MM.1S (cell line): ENCODE data around the gene NCDN.

ENCODE experiments used
- DNase-seq: peaks from one replicate; pipeline ENCODE4 v3.0.0-alpha.2; 2015
- H2AFZ ChIP-seq: fragments of 300-600 bp; sonication (generic); 2 replicates; pipeline ENCODE4 v1.6.0; 2016; ENCODE audit warnings: antibody characterized with exemption, low read length
- H3F3A ChIP-seq: fragments of 300-600 bp; sonication (generic); 2 replicates; pipeline ENCODE4 v1.6.1; 2016; ENCODE audit warnings: mild to moderate bottlenecking, antibody characterized with exemption, low read length, moderate library complexity, mixed read lengths; ENCODE audit not compliant: insufficient read depth
- H3K27ac ChIP-seq: fragments of 300-600 bp; sonication (generic); 2 replicates; pipeline ENCODE4 v1.5.1; 2016; ENCODE audit warnings: mild to moderate bottlenecking, low read length
- H3K27me3 ChIP-seq: fragments of 300-600 bp; sonication (generic); replicated peaks from 2 replicates; pipeline ENCODE4 v1.6.0; 2016; ENCODE audit warnings: low read length; ENCODE audit not compliant: insufficient read depth
- H3K36me3 ChIP-seq: fragments of 300-600 bp; sonication (generic); replicated peaks from 2 replicates; pipeline ENCODE4 v1.6.1; 2016; ENCODE audit warnings: mild to moderate bottlenecking, low read length, mixed read lengths; ENCODE audit not compliant: insufficient read depth
- H3K4me1 ChIP-seq: fragments of 300-600 bp; sonication (generic); 2 replicates; pipeline ENCODE4 v1.6.1; 2016; ENCODE audit warnings: low read length, mixed read lengths
- H3K4me2 ChIP-seq: fragments of 300-600 bp; sonication (generic); 2 replicates; pipeline ENCODE4 v1.6.0; 2016; ENCODE audit warnings: low read depth, low read length
- H3K4me3 ChIP-seq: fragments of 300-600 bp; sonication (generic); 2 replicates; pipeline ENCODE4 v1.5.1; 2016; ENCODE audit warnings: low read length, mixed read lengths
- H3K79me2 ChIP-seq: fragments of 300-600 bp; sonication (generic); 2 replicates; pipeline ENCODE4 v1.6.1; 2016; ENCODE audit warnings: mixed run types, low read length, mixed read lengths
- H3K9ac ChIP-seq: fragments of 300-600 bp; sonication (generic); 2 replicates; pipeline ENCODE4 v1.6.1; 2016; ENCODE audit warnings: low read length, mixed read lengths
- H3K9me2 ChIP-seq: fragments of 300-600 bp; sonication (generic); replicated peaks from 2 replicates; pipeline ENCODE4 v1.6.1; 2016; ENCODE audit warnings: mild to moderate bottlenecking, low read length, mixed read lengths; ENCODE audit not compliant: insufficient read depth
- H3K9me3 ChIP-seq: fragments of 300-600 bp; sonication (generic); replicated peaks from 2 replicates; pipeline ENCODE4 v1.6.1; 2016; ENCODE audit warnings: mild to moderate bottlenecking, low read length, mixed read lengths; ENCODE audit not compliant: insufficient read depth
- H4K20me1 ChIP-seq: fragments of 300-600 bp; sonication (generic); 2 replicates; pipeline ENCODE4 v1.6.1; 2016; ENCODE audit warnings: mild to moderate bottlenecking, low read length, moderate library complexity, mixed read lengths; ENCODE audit not compliant: insufficient read depth
- CTCF ChIP-seq: fragments of 300-600 bp; sonication (generic); IDR thresholded peaks from 2 replicates; pipeline ENCODE4 v1.5.1; 2016; ENCODE audit warnings: antibody characterized with exemption, low read length, mixed read lengths
- EZH2 ChIP-seq: fragments of 300-600 bp; sonication (generic); optimal IDR thresholded peaks from 2 replicates; pipeline ENCODE3; 2017; ENCODE audit warnings: low read depth, mild to moderate bottlenecking, antibody characterized with exemption, low read length, mixed read lengths
- EZH2phosphoT487 ChIP-seq: fragments of 300-600 bp; sonication (generic); IDR thresholded peaks from 2 replicates; pipeline ENCODE4 v1.6.1; 2018; ENCODE audit warnings: antibody characterized with exemption, low read length

Gene NCDN

GRCh38 chr1:35561297-35561971 is 3.8 kb downstream of the NCDN start:
- H3K4me3 ChIP-seq, result no peak overlapping the region
- H3K9me3 ChIP-seq, result no peaks in the 10 kb centered on the region
- H3K27ac ChIP-seq, result no peak overlapping the region
- no peaks in the 10 kb centered on the region for H3K27me3 ChIP-seq
- TF ChIP-seq EZH2 (no peak), CTCF (no peak), EZH2phosphoT487 (no peak)
- H4K20me1 ChIP-seq, result no peaks in the 10 kb centered on the region
- peaks cover 13% of the 10 kb centered on the region for H3K79me2 ChIP-seq
- no peaks in the 10 kb centered on the region for H3K36me3 ChIP-seq
- no peak overlapping the region for H3K4me2 ChIP-seq
- H2AFZ ChIP-seq, result no peak overlapping the region
- peaks cover 2% of the 10 kb centered on the region for H3K4me1 ChIP-seq
- no peak for DNase-seq
- H3F3A ChIP-seq, result peaks cover 8% of the 10 kb centered on the region; the same call in 1 of the 2 replicates
- no peak overlapping the region for H3K9ac ChIP-seq
- no peaks in the 10 kb centered on the region for H3K9me2 ChIP-seq

- Histone ChIP-seq H3F3A (0 out of 2 replicates have a peak, but pooled peaks cover 3% of the 10 kb centered on the region), H3K9ac (no peak overlapping the region), H3K79me2 (peaks cover 6% of the 10 kb centered on the region), H3K27me3 (no peaks in the 10 kb centered on the region), H3K4me3 (no peak overlapping the region), H3K9me2 (no peaks in the 10 kb centered on the region), H3K4me1 (no peaks in the 10 kb centered on the region), H3K9me3 (no peaks in the 10 kb centered on the region), H3K4me2 (no peak overlapping the region), H3K27ac (no peak overlapping the region), H3K36me3 (no peaks in the 10 kb centered on the region), H4K20me1 (no peaks in the 10 kb centered on the region), H2AFZ (no peak overlapping the region)
- TF ChIP-seq CTCF (no peak), EZH2 (no peak), EZH2phosphoT487 (no peak)
- no peak for DNase-seq
Observed at GRCh38 chr1:35561972-35562680, 4.5 kb downstream of the NCDN start.

GRCh38 chr1:35563166-35563565 is 5.6 kb downstream of the NCDN start:
- Histone ChIP-seq H2AFZ (no peak overlapping the region), H4K20me1 (no peaks in the 10 kb centered on the region), H3K27ac (no peak overlapping the region), H3F3A (0 out of 2 replicates have a peak, but pooled peaks cover 3% of the 10 kb centered on the region), H3K4me2 (no peak overlapping the region), H3K27me3 (no peaks in the 10 kb centered on the region), H3K4me1 (no peaks in the 10 kb centered on the region), H3K4me3 (no peak overlapping the region), H3K9me2 (no peaks in the 10 kb centered on the region), H3K9me3 (no peaks in the 10 kb centered on the region), H3K36me3 (no peaks in the 10 kb centered on the region), H3K9ac (no peak overlapping the region), H3K79me2 (peaks cover 2% of the 10 kb centered on the region)
- DNase-seq, result no peak
- no peak for TF ChIP-seq EZH2phosphoT487
- no peak for TF ChIP-seq EZH2
- TF ChIP-seq CTCF, result no peak
